Ishikawa (cell line): ENCODE results near the gene SLC25A19.

ENCODE experiments used
- CEBPB ChIP-seq: IDR thresholded peaks from 2 replicates; pipeline ENCODE4 v1.6.1; 2012
- CREB1 ChIP-seq: IDR thresholded peaks from 2 replicates; pipeline ENCODE4 v1.6.1; 2012; ENCODE audit warnings: low read depth
- EGR1 ChIP-seq: IDR thresholded peaks from 2 replicates; pipeline ENCODE4 v1.6.1; 2012
- EP300 ChIP-seq: IDR thresholded peaks from 2 replicates; pipeline ENCODE4 v1.6.1; 2012; ENCODE audit warnings: borderline replicate concordance
- FOXM1 ChIP-seq: IDR thresholded peaks from 2 replicates; pipeline ENCODE4 v1.6.1; 2012; ENCODE audit warnings: low read depth, borderline replicate concordance
- MAX ChIP-seq: IDR thresholded peaks from 2 replicates; pipeline ENCODE4 v1.6.1; 2012
- NFIC ChIP-seq: IDR thresholded peaks from 2 replicates; pipeline ENCODE4 v1.6.1; 2012
- RAD21 ChIP-seq: IDR thresholded peaks from 2 replicates; pipeline ENCODE4 v1.6.1; 2012; ENCODE audit warnings: low read depth
- REST ChIP-seq: IDR thresholded peaks from 2 replicates; pipeline ENCODE4 v1.6.1; 2012; ENCODE audit warnings: low read depth, mild to moderate bottlenecking
- TAF1 ChIP-seq: IDR thresholded peaks from 2 replicates; pipeline ENCODE4 v1.6.1; 2012; ENCODE audit warnings: low read depth, mild to moderate bottlenecking
- TCF12 ChIP-seq: IDR thresholded peaks from 2 replicates; pipeline ENCODE4 v1.6.1; 2012; ENCODE audit warnings: low read depth
- TEAD4 ChIP-seq: IDR thresholded peaks from 2 replicates; pipeline ENCODE4 v1.6.1; 2012
- USF1 ChIP-seq: IDR thresholded peaks from 2 replicates; pipeline ENCODE4 v1.6.1; 2012
- YY1 ChIP-seq: IDR thresholded peaks from 2 replicates; pipeline ENCODE4 v1.6.1; 2012; ENCODE audit warnings: low read depth
- ZBTB7A ChIP-seq: IDR thresholded peaks from 2 replicates; pipeline ENCODE4 v1.6.1; 2012; ENCODE audit warnings: low read depth

Gene SLC25A19

GRCh38 chr17:75273977-75274708 is 15.1 kb downstream of the SLC25A19 start:
- TF ChIP-seq RAD21 (no peak), FOXM1 (no peak), NFIC (no peak), TCF12 (no peak), MAX (no peak), TAF1 (no peak), REST (peak; percentile 75)

- TF ChIP-seq YY1 = no peak
Observed at GRCh38 chr17:75272848-75273184, 16.4 kb downstream of the SLC25A19 start.

GRCh38 chr17:75271955-75272847 is 17.0 kb downstream of the SLC25A19 start:
- TF ChIP-seq TEAD4 (no peak), REST (no peak), ZBTB7A (no peak), TAF1 (no peak), TCF12 (no peak), EGR1 (no peak), USF1 (no peak), FOXM1 (no peak), YY1 (no peak), EP300 (no peak), CEBPB (no peak), NFIC (no peak), RAD21 (no peak), MAX (no peak), CREB1 (no peak)

GRCh38 chr17:75271233-75271954 is 17.8 kb downstream of the SLC25A19 start:
- TF ChIP-seq MAX (peak; percentile 78), EP300 (peak; percentile 22; the same call in 1 of the 2 replicates), TEAD4 (peak; percentile 2), FOXM1 (no peak), EGR1 (0 out of 2 replicates have a peak, but pooled peaks have one; percentile 18), YY1 (peak; percentile 14; the same call in 1 of the 2 replicates), TCF12 (peak; percentile 54), CEBPB (no peak), NFIC (no peak), USF1 (peak; percentile 27; the same call in 1 of the 2 replicates), REST (no peak), ZBTB7A (no peak), RAD21 (peak; percentile 37; the same call in 1 of the 2 replicates), TAF1 (0 out of 2 replicates have a peak, but pooled peaks have one; percentile 42), CREB1 (peak; percentile 47; the same call in 1 of the 2 replicates)
